HUDEP-2 (cell line): ENCODE measurements around the gene SEMA5B.

ENCODE experiments used
- DNase-seq, 76 experiments: peaks; one replicate each; lab custom pipeline; 2025; ENCODE audit not compliant: unreplicated experiment in 76 of 76; lab: John Stamatoyannopoulos, UW

SEMA5B gene

DNA sequence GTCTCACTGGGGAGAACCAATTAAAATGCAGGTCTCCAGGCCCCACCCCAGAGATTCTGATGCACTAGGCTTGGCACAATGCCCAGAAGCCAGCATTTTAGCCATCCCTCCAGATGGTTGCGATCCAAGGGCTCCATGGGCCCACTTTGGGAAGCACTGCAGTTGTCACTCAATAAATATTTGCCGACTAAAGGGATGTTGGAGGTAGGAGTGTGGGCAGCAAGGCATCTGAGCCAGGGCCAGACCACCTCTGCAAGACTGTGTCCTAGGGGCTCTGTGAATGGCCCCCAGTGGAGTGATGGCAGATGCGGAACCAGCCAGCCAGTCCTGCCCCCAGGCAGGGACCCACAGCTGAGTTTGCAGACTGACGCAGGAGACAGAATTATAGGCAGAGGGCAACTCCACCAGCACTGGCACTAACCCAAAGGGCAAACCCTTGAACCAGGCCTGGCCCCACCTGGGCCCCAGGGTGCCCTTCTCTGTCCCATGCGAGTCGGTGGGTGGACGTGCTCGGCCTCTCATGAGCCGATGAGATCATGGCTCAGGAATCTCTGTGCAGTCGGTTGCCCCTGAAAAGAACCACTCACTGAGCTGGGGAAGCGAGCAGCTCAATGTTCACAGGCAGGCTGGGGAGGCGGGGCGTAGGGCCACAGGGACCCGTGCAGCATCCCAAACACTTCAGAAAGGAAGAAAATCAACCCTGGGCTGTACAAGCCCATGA, 49.7 kb downstream of the SEMA5B start:
- DNase-seq: no peak

DNA sequence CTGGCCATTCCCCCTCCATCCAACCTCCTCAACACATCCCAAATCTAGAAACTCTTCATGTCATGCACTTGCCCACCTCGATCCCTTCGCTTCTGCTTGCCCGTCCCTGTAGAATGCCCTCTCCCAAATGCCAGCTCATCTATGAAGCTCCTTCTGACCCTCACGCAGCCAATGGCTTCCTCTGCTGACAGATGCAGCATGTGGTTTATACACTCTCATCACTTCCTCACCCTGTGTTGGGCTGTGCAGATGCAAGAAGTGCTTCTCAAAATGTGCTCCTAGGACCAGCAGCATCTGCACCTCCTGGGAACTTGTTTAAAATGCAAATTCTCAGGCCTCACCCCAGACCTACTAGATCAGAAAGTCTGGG, 51.7 kb downstream of the SEMA5B start:
- DNase-seq: no peak

DNA sequence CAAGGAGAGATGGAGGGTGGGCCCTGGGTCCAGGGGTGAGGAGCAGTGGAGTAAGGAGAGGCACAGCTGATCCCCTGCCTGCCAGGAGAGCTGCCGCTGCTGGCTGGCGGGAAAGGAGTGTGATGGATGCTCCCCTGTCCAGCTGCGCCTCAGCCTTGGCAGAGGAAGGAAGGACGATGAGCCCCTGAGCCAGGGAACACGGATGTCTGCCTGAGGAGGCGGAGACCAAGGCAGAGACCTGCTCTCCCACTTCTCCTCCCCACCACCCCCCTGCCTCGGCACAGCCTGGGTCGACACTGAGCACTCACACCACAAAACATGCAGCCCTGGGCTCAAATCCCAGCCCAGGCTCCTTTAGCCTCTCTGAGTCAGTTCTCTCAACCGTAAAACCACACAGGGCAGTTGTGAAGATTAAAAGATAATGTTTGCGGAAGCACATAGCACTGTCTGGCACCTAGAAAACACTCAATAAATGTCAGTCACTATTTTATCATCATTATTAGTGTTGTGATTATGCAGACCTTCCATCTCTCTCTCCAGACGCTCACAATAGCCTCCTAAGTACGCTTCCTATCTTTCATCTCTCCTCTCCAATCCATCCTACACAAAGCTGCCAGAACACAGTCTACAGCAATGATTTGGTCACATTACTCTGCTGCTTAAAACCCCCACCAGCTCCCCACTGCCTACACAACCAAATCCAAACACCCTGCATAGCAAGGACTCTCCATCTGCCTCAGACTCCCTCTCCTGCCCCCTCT, 52.2 kb downstream of the SEMA5B start:
- DNase-seq: peak in 6 of 76 experiments; percentile 5 to 18 (median 14)

DNA sequence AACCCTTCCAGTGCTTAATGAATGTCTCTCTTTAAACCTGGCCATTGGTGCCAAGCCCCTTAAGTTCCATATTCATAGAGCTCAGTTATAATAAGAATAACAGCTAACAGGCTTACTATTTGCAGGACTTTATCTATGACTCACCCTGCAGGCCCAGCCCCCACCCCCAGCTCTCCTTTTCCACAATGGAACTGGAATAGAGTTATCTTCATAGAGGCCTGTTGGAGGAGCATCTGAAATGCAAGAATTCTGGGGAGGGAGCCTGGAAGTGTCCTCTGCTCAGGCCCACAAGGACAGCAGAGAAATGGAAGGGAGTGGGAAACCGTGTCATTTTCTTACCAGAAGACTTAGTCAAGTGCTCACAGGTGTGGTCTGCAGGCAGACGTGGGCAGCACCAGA, 52.8 kb downstream of the SEMA5B start:
- DNase-seq: no peak

DNA sequence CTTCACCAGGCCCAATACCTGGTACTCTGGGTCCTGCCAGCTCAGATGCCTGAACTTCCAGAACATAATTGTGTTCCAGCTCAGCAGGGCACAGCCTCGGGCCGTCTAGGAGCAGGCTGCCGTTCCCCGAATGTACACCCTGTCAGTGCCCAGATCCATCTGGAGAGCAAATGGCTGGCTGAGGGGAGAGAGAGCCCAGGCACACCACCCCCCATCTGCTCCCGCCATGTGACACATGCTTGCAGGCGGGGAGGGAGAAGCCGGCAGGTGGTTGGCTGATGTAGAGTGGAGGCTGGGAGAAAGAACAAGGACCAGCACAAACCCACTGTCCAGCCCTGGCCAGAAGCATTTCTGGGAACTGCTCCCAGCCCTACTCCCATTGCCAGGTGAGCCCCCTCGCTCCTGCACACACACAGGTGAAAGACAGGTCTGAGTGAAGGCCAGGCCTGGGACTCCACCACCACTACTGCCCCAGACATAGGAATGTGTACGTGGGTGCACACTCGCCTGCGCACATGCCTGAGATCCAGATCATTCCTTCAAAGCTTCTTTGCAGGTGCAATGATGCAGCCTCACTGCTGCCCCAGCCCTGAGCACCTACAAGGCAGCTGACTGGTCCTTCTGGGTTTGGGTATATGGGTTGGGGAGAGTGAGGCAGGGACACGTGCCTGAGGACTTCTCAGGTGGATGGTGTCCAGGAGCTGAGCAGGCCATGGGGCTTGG, 53.5 kb downstream of the SEMA5B start:
- no peak for DNase-seq

DNA sequence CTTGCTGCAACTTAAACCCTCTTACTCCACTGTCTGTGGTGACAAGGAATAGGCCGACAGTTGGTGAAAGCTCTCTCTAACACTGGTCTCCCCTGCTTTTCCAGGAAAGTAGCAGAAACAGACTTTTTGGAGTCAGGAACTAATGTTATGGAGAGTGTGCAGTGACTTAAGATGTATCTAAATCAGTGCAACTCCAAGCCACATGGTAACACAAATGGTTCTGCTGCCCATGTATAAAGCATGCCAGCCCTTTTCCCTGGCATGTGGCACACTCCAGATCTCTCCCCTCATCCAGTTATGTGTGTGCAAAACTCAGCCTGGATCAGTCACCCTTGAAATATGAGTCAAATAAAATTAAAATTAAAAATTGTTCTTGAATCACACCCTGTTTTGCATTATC, 55.4 kb downstream of the SEMA5B start:
- no peak for DNase-seq

DNA sequence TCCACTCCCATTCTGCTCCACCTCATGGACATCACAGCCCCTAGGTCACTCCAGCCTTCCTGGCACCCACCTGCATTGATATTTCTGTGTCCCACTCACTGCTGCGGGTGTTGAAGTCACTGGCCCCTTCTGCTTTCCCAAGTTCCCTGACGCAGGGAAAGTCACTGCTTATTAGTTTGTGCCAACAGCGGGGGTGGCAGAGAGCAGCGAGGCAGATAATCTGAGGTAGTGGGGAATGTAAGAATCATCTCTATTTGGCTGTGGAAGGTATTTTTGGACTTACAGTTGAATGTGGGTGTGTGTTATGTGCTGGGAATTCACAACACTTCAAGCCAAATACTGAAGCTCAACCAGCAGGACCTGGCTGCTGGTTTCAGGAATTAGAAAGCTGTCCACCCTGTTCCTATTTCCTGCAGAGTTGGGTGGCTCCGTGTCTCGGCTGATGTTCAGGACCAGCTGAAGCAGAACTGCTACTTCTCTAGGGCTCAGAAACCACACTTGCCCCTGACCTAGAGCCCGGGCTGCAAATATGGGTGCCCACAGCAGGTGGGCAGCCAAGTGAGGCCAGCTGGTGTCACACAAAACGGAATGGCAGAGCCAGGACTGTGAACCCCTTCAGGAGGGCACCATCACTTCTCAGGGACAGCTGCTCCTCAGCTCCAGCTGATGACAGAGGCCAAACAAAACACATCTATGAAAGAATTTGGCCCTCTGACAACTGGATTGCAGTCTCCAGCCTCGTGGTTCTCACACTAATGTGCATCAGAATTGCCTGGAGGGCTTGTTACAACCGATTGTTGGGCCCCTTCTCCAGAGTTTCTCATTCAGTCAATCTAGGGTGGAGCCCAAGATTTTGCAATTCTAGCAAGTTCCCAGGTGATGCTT, 57.7 kb downstream of the SEMA5B start:
- DNase-seq: no peak

DNA sequence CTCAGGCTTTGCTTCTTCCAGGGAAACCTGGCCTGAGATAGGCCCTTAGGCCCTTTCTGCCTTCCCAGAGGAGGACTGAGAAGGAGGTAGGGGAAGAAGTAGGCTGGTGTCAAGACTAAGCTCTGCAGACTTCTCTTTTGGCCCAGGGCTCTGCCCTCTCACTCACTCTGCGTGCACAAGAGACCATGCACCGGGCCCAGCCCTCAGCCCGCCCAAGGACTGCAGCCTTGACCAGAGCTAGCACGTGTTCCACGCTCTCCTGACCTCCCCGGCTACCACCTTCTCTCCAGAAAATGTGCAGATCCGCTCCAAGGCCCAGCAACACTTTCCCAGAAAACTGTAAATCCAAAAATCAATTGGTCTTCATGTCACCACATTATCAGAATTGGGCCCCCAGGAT, 59.8 kb downstream of the SEMA5B start:
- DNase-seq: no peak

DNA sequence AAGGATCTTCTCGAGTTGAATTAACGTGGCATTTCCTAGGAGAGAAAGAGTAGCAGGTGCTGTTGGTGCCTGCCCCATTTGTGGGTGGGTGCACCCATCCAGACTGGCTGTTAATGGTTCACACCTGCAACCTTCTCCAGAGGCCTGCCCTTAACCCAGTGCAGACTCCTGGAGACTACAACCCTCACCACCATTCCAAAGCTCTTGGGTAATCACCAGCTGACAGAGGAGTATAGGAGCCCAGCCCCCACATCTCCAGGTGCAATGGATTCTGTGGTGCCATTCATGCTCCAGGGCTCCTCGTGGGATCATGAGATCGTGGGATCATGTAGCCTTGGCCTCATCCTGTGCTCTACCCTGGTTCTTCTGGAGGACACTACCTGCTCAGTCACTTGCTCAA, 60.2 kb downstream of the SEMA5B start:
- no peak for DNase-seq

DNA sequence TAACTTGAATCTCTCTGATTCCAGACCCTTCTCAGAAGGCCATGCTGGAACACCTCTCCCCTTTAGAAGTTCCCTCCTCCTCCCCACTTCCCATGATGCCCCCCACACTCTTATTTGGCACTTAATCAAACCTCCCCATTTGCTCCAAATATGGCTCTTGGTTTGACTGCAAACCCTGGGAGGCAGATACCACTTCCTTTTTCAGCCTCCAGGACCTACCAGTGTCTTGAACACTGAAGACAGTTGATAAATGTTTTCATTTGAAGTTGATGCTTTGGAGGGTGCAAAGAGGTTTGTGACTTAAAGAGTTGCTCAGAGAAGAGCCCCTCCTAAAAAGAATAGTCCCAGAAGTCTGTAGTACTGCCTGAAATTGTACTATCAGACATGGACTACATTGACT, 61.5 kb downstream of the SEMA5B start:
- no peak for DNase-seq

DNA sequence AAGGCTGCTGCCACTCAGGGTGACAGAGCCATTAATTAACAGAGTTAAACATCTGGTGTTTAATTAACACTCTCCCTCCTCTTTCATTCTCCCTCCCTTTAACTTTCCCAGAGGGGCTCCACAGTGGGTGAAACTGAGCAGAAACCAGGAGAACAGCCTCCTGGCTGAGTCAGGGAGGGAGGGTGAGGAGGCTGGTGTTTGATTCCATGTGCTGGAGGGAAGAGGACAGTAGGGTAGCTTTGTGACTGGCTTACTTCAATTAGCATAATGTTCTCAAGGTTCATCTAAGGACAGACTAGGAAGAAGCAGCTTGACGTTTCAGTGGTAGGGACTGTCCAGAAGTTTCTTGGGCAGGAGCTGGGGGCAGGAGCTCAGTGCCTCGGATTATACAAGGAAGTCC, 62.8 kb downstream of the SEMA5B start:
- no peak for DNase-seq

DNA sequence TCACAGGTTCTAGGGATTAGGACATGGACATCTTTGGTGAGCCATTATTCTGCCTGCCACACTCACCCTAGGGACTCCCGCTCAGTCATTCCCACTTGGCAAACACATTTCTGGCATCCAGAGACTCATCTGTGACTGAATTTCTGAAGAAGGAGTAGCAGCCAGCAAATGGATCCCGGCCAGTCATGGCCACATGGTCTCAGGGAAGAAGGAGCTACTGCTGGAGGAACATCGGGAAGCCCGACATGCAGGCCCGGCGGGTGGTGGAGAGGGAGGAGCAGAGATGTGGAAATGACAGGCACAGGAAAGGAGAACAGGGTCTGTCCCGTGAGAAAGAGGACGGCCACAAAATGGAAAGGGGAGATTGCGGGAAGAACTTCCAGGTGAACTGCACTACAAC, 65.4 kb downstream of the SEMA5B start:
- DNase-seq: no peak

DNA sequence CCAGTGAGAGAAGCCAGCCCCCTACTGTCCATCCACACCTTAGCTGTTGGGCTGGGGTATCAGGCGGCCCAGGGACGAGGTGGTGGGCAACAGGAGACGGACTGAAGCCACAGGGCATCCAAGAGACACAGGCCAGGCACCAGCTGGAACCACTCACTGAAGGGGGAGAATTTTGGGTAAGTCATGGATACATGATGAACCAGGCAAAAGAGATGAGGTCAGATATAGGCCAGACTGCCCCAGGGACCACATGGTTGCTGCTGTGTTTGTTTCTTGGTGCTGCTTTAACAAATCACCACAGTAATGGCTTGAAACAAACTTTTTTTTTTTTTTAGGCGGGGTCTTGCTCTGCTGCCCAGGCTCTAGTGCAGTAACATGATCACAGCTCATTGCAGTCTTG, 66.4 kb downstream of the SEMA5B start:
- no peak for DNase-seq

DNA sequence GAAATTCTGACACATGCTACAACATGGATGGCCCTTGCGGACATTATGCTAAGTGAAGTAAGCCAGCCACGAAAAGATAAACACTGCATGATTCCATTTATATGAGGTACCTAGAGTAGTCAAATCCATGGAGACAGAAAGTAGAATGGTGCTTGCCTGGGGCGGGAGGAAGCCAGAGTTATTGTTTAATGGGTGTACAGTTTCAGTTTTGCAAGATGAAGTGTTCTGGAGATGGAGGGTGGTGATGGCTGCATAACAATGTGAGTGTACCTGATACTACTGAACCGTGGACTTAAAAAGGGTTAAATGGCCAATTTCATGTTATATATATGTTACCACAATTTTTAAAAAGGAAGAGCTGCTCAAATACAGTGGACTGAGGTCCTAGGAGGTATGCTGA, 66.9 kb downstream of the SEMA5B start:
- no peak for DNase-seq

DNA sequence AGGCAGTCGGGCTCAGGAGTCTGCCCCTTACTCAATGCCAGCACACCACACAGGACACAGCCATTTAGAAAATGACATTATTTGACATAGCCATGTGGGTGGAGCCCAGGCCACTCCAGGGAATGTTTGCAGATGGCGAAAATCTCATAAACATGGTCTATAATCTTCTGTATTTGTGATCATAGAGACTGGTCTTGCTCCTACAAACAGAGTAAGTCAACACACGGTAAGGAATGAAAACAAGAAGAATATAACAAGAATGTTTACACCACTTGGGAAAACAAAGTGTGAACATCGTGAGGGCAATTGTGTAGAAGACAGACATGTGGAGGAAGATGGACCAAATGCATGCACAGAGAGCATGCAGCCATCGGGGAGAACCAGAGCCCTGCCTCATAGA, 68.2 kb downstream of the SEMA5B start:
- DNase-seq: no peak

DNA sequence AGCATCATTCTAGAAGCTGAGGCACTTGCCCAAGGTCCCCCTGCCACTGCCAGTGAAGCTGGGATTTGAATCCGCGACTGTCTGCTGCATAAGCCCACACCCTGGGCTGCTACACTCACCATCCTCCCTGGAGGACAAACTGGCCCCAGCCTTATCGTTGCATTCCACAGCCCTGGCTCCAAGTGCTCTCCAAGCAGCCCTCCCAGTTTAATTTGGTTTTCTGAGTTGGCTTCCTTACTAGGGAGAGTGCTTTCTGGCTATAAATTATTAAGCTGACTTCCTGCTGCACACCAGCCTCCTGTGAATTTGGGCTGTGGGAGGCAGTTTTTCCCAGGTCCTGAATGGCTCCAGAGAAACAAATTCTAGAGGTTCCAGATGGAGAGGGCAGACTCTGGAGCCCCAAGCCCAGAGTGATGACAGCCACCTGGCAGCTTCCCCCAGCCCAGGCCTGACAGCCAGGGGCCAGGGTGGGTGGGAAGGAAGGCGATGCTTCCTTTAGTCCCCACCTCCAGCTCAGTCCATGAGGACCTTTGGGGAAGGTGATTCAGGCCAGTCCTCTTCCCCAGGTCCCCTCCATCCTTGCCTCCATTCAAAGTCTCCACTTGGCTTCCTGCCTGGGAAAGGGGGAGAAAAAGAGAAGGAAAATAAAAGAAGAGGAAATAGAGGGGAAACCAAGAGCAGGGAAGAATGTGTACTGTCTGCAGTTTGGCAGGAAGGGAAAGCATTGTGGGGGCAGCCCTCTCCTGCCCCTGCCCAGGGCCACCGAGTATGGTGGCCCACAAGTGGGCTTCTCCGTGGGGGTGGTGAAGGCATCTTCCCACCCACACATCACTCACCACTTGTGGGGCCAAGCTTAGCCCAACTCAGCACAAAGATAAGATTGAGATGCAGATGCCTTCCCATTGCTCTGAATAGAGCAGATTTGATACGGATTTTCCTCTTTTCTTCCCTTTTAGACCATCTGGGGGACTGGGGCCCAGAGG, 69.6 kb downstream of the SEMA5B start:
- DNase-seq: no peak

DNA sequence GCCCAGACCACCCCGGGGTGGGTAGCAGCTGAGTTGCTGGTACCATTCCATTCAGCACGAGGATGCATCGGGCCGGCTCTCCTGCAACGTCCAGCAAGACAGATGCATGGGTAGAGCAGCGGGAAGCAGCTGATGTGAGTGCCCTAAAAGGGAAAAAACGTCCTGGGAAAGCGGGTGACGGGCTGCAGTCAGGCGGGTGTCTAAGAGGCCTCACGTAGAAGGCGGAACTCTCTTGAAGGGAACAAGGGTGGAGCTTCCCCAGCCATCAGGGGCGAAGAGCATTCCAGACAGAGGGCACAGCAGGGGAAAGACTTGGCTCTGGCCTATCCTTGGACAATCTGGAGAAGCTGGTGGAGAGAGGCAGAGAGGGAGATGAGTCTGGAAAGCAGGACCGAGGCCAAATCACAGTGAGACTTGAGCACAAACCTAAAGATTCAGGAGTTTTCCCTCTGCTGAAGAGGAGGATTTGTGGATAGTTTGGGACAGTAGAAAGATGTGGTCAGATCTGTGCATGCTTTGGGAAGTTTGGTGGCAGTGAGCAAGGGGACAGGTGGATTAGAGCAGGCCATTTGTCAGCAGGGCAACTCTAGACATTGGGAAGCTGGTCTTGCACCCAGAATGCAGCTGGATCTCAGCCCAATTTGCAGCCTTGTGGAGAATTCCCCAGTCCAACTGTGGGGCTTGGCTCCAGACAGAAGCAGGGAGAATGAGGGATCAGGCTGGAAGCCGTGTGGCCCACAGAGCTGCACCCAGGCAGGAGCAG, 70.7 kb downstream of the SEMA5B start:
- no peak for DNase-seq

DNA sequence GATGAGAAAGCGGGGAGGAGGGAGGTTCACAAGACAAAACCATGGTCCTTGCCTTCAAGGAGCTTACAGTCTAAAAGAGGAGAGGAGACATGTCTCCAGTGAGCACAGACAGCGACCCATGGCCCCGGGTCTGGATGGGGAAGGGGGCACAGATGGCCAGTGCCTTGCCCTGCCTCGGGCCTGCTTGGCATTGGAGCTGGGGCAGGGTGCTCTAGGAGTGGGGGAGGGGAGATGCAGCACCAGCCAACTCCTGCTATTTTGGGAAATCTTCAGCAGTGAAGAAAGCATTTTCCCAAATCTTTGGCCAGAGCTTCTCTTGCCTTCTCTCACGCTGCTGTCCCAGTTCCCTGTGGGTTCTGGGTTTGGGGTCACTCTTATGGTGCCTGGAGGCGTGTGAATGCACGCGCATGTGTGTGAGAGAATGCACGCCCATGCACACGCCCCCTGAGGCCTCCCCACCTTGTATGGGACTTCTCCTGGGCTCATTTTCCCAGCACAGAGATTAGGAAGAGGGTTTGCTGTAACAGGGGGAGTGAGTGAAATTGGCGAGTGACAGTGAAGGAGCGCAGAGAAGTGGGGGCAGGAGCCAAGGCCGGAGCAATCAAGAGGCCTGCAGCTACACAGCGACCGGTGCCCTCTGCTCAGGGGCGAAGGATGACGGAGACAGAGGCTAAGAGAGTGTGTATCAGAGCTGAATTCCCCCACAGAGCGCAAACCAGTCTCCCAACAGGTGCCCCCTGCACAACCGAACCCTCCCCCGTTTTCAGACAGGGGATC, 71.5 kb downstream of the SEMA5B start:
- no peak for DNase-seq
